GM10248 (cell line): ENCODE results near the gene CNPY3.

Experiments
- CTCF ChIA-PET: fragments of 300-600 bp; sonication (Branson Sonifier 250); formaldehyde crosslinking; extraction: SDS; loops from one replicate; lab custom pipeline; 2021; ENCODE audit warnings: antibody characterized with exemption; lab: Yijun Ruan, JAX
- POLR2A ChIA-PET: fragments of 350-650 bp; sonication (Branson Sonifier 250); formaldehyde crosslinking; extraction: SDS; loops from one replicate; lab custom pipeline; 2020; ENCODE audit warnings: antibody characterized with exemption; lab: Yijun Ruan, JAX
- DNase-seq: peaks from one replicate; pipeline ENCODE4 v3.0.0; 2012; ENCODE audit errors: extremely low spot score
- CTCF ChIP-seq: IDR thresholded peaks from 2 replicates; pipeline ENCODE4 v1.5.1; 2012; ENCODE audit warnings: mild to moderate bottlenecking, low read depth; ENCODE audit errors: extremely low read depth, missing control alignments, control extremely low read depth

The CNPY3 gene

DNA sequence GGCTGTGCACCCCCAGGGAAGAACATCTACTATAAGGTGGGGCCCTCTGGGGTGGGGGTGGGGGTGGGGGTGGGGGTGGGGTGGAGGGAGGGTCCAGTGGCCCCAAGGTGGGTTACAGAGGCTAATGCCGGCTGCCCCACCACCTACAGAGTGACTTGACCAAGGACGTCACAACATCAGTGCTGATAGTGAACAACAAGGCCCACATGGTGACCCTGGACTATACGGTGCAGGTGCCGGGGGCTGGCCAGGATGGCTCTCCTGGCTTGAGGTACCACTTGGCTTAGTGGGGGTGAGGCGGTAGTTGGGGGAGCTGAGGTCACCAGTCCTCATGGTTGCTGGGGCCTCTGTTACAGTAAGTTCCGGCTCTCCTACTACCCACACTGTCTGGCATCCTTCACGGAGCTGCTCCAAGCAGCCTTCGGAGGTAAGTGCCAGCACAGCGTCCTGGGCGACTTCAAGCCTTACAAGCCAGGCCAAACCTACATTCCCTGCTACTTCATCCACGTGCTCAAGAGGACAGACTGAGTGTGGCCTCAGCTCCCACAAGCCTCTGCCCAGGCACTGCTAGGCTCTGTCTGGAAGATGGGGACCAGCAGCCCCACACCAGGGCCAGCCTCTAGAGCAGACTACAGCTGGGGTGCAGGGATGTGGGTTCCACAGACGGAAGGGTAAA, 34.0 kb downstream of the CNPY3 start:
- POLR2A ChIA-PET = no interaction called here
- CTCF ChIA-PET = interaction anchor here (1.6 to 3.6 kb wide), 2 partner anchors 10 to 12 kb away, joined by 4 to 14 read pairs; no protein-coding TSS in a partner anchor

DNA sequence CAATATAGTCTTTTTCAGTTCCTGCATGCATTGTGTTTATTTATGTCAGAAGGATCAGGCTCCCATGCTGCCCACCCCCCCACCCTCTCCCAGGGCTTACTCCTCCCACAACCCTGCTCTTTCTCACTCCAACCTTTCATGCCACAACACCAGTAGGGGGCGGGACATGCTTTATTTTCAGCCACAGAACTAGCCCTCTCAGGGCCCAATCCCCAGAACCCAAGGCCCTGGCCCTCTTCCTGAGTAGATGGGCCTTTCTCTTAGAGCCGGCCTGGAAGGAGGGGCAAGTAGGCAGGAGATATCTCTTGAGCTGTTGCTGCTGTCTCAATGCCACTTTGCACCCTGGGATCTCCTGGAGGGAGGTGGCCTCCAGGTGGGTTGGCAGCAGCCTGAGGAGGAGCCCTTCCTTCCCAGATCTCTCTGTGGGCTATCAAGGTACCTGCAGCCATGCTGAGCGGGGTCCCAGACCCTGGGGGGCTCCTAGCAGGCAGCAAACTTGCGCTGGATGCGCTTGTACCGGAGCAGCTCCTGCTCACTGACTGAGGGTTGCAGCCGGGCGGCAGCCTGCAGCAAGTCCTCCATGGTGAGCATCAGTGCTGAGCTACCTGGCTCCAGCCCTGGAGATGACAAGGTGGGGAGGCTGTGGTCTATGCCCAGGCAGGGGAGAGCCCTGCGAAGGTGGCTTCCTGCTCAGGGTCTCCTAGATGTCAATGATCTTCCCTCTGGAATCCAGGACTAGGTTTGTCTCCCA, 34.8 kb downstream of the CNPY3 start:
- CTCF ChIA-PET = interaction anchor here (1.1 to 3.6 kb wide), 4 partner anchors 9 to 211 kb away, joined by 3 to 14 read pairs (median 4); no protein-coding TSS in a partner anchor
- DNase-seq = no peak
- peak; percentile 47 for TF ChIP-seq CTCF
- POLR2A ChIA-PET = interaction anchor here (0.5 kb wide), 1 partner anchor 17 kb away, joined by 3 read pairs; no protein-coding TSS in a partner anchor

More for the DNA sequence above, 34.0 kb downstream of the CNPY3 start:
- no peak for DNase-seq
- TF ChIP-seq CTCF = no peak

DNA sequence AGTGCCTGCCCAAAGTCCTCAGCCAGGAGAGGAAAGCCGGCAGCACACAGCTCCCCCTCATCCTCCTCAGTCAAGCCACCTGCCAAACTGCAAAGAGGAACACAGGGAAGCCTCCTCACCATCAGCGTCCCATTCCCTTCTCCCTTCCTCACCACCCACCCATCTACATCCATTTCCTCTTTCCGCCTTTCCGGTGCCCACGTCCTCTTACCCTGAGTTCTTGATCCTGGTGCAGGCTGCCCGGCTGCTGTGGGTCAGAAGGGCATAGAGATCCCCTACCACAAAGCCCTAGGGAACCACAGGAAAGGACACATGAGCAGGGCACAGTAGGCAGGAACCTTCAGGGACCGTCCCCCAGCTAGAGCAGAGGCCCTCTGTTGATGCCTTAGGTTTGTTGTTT, 37.3 kb downstream of the CNPY3 start:
- CTCF ChIA-PET = interaction anchor here (1.1 to 2.0 kb wide), 3 partner anchors 12 to 177 kb away, joined by 3 to 4 read pairs (median 4); partner anchors contain the start of gene PEX6
- no peak for TF ChIP-seq CTCF
- DNase-seq = no peak
- POLR2A ChIA-PET = no interaction called here

GRCh38 chr6:42967228-42967627, 37.9 kb downstream of the CNPY3 start:
- TF ChIP-seq CTCF = no peak
- CTCF ChIA-PET = interaction anchor here (2.0 kb wide), 1 partner anchor 12 kb away, joined by 4 read pairs; the partner anchor contains the start of gene PEX6
- POLR2A ChIA-PET = no interaction called here
- DNase-seq = no peak

GRCh38 chr6:42968126-42968701, 38.9 kb downstream of the CNPY3 start:
- TF ChIP-seq CTCF = no peak
- no peak for DNase-seq
- ChIA-PET CTCF (interaction anchor here (2.0 kb wide), 1 partner anchor 11 kb away, joined by 4 read pairs; the partner anchor contains the start of gene PEX6), POLR2A (no interaction called here)

- no peak for DNase-seq
- ChIA-PET POLR2A (no interaction called here), CTCF (no interaction called here)
- no peak for TF ChIP-seq CTCF
Measured at GRCh38 chr6:42968783-42969182, 39.5 kb downstream of the CNPY3 start.
